ENCODE results near the gene ICOSLG. TPM values are rescaled to one million over a fixed set of nuclear protein-coding genes. Genes with fewer than 3 reads are reported as not detected.
"Not testable (repeated sequence)": the region's sequence is repeated elsewhere in the genome, so short reads cannot be mapped to it uniquely, and the experiment has no call there.

ICOSLG gene
- total and polyA plus RNA-seq, 2 experiments from 2014 or later, result 1.3 to 4.6 TPM

- not testable (repeated sequence) for H3K4me3 ChIP-seq; H3K9me3 Mint-ChIP-seq; H3K79me2 ChIP-seq (replicated peaks; ENCODE audit: insufficient read depth); H3K27ac ChIP-seq (ENCODE audit: low read depth); H4K20me1 ChIP-seq (replicated peaks; ENCODE audit: insufficient read depth); H3F3A ChIP-seq (replicated peaks; ENCODE audit: low read depth); H2AFZ ChIP-seq; H3K4me1 ChIP-seq (ENCODE audit: insufficient read depth); H3K27me3 ChIP-seq (ENCODE audit: insufficient read depth); H3K4me1 Mint-ChIP-seq; H3K4me3 Mint-ChIP-seq; H3K9me2 ChIP-seq (ENCODE audit: insufficient read depth); H3K4me2 ChIP-seq; H3K36me3 ChIP-seq (ENCODE audit: insufficient read depth); H3K36me3 Mint-ChIP-seq (ENCODE audit: low read depth); H3K27me3 Mint-ChIP-seq (ENCODE audit: insufficient read depth, low read depth, poor library complexity); H3K27ac Mint-ChIP-seq; ATAC-seq; DNase-seq (ENCODE audit: low spot score)
Observed at GRCh38 chr21:44220674-44221073, 20.1 kb downstream of the ICOSLG start.

- H3K27me3 ChIP-seq (ENCODE audit: insufficient read depth); H3K4me2 ChIP-seq; H2AFZ ChIP-seq; H3F3A ChIP-seq (replicated peaks; ENCODE audit: low read depth); H3K9me2 ChIP-seq (ENCODE audit: insufficient read depth); H3K4me3 ChIP-seq; H3K27ac Mint-ChIP-seq; H3K27me3 Mint-ChIP-seq (ENCODE audit: insufficient read depth, low read depth, poor library complexity); H3K36me3 Mint-ChIP-seq (ENCODE audit: low read depth); H3K79me2 ChIP-seq (replicated peaks; ENCODE audit: insufficient read depth); ATAC-seq; H3K36me3 ChIP-seq (ENCODE audit: insufficient read depth); H3K9me3 Mint-ChIP-seq; H3K4me3 Mint-ChIP-seq; H3K4me1 ChIP-seq (ENCODE audit: insufficient read depth); H3K4me1 Mint-ChIP-seq; H3K27ac ChIP-seq (ENCODE audit: low read depth); DNase-seq (ENCODE audit: low spot score); H4K20me1 ChIP-seq (replicated peaks; ENCODE audit: insufficient read depth): not testable (repeated sequence)
Observed at GRCh38 chr21:44218461-44218860, 22.3 kb downstream of the ICOSLG start.

GRCh38 chr21:44211978-44212377 lies 28.8 kb downstream of the ICOSLG start:
- not testable (repeated sequence) for H3K36me3 Mint-ChIP-seq (ENCODE audit: low read depth); H3K27me3 Mint-ChIP-seq (ENCODE audit: insufficient read depth, low read depth, poor library complexity); H2AFZ ChIP-seq; ATAC-seq; H3K79me2 ChIP-seq (replicated peaks; ENCODE audit: insufficient read depth); H4K20me1 ChIP-seq (replicated peaks; ENCODE audit: insufficient read depth); H3K4me3 Mint-ChIP-seq; H3F3A ChIP-seq (replicated peaks; ENCODE audit: low read depth); H3K27ac Mint-ChIP-seq; H3K4me3 ChIP-seq; H3K27ac ChIP-seq (ENCODE audit: low read depth); H3K9me3 Mint-ChIP-seq; H3K4me1 Mint-ChIP-seq; H3K36me3 ChIP-seq (ENCODE audit: insufficient read depth); H3K27me3 ChIP-seq (ENCODE audit: insufficient read depth); H3K9me2 ChIP-seq (ENCODE audit: insufficient read depth); H3K4me2 ChIP-seq; DNase-seq (ENCODE audit: low spot score); H3K4me1 ChIP-seq (ENCODE audit: insufficient read depth)

- not testable (repeated sequence) for H3K4me1 Mint-ChIP-seq; ATAC-seq; H3K27me3 ChIP-seq (ENCODE audit: insufficient read depth); H3F3A ChIP-seq (replicated peaks; ENCODE audit: low read depth); H3K4me1 ChIP-seq (ENCODE audit: insufficient read depth); H2AFZ ChIP-seq; H3K79me2 ChIP-seq (replicated peaks; ENCODE audit: insufficient read depth); H3K36me3 ChIP-seq (ENCODE audit: insufficient read depth); H3K27ac Mint-ChIP-seq; DNase-seq (ENCODE audit: low spot score); H3K27me3 Mint-ChIP-seq (ENCODE audit: insufficient read depth, low read depth, poor library complexity); H3K4me3 ChIP-seq; H3K4me3 Mint-ChIP-seq; H3K36me3 Mint-ChIP-seq (ENCODE audit: low read depth); H3K4me2 ChIP-seq; H3K9me3 Mint-ChIP-seq; H3K9me2 ChIP-seq (ENCODE audit: insufficient read depth); H4K20me1 ChIP-seq (replicated peaks; ENCODE audit: insufficient read depth); H3K27ac ChIP-seq (ENCODE audit: low read depth)
Observed at GRCh38 chr21:44211574-44211973, 29.2 kb downstream of the ICOSLG start.

GRCh38 chr21:44207860-44208646 lies 32.7 kb downstream of the ICOSLG start:
- H3K27ac Mint-ChIP-seq; H3K27me3 ChIP-seq (ENCODE audit: insufficient read depth); H3K9me2 ChIP-seq (ENCODE audit: insufficient read depth); H3K27ac ChIP-seq (ENCODE audit: low read depth); H4K20me1 ChIP-seq (replicated peaks; ENCODE audit: insufficient read depth); H3K36me3 Mint-ChIP-seq (ENCODE audit: low read depth); H3K4me1 ChIP-seq (ENCODE audit: insufficient read depth); H3K4me2 ChIP-seq; H3F3A ChIP-seq (replicated peaks; ENCODE audit: low read depth); H3K9me3 Mint-ChIP-seq; H3K4me1 Mint-ChIP-seq; H3K27me3 Mint-ChIP-seq (ENCODE audit: insufficient read depth, low read depth, poor library complexity); H3K4me3 Mint-ChIP-seq; H3K4me3 ChIP-seq; H2AFZ ChIP-seq; ATAC-seq; H3K79me2 ChIP-seq (replicated peaks; ENCODE audit: insufficient read depth); DNase-seq (ENCODE audit: low spot score); H3K36me3 ChIP-seq (ENCODE audit: insufficient read depth): not testable (repeated sequence)

GRCh38 chr21:44206698-44207676 lies 33.8 kb downstream of the ICOSLG start:
- H3K4me1 Mint-ChIP-seq; H3K4me3 Mint-ChIP-seq; ATAC-seq; H3K9me3 Mint-ChIP-seq; H3K4me3 ChIP-seq; H2AFZ ChIP-seq; DNase-seq (ENCODE audit: low spot score); H3K27me3 ChIP-seq (ENCODE audit: insufficient read depth); H3K36me3 ChIP-seq (ENCODE audit: insufficient read depth); H3K79me2 ChIP-seq (replicated peaks; ENCODE audit: insufficient read depth); H3K4me1 ChIP-seq (ENCODE audit: insufficient read depth); H3K9me2 ChIP-seq (ENCODE audit: insufficient read depth); H3K4me2 ChIP-seq; H3K27ac Mint-ChIP-seq; H3K27ac ChIP-seq (ENCODE audit: low read depth); H4K20me1 ChIP-seq (replicated peaks; ENCODE audit: insufficient read depth); H3F3A ChIP-seq (replicated peaks; ENCODE audit: low read depth); H3K36me3 Mint-ChIP-seq (ENCODE audit: low read depth); H3K27me3 Mint-ChIP-seq (ENCODE audit: insufficient read depth, low read depth, poor library complexity): not testable (repeated sequence)

Data from GM23338 (cell line).